BJ (cell line): ENCODE measurements around the gene BANP. TPM values are rescaled to one million over a fixed set of nuclear protein-coding genes. Genes with fewer than 3 reads are reported as not detected.
"Not testable (repeated sequence)": the region's sequence is repeated elsewhere in the genome, so short reads cannot be mapped to it uniquely, and the experiment has no call there.

ENCODE experiments used
- CTCF ChIA-PET: fragments of 350-600 bp; formaldehyde crosslinking; extraction: SDS; loops from one replicate; lab custom pipeline; 2021; ENCODE audit warnings: antibody characterized with exemption, inconsistent platforms; lab: Yijun Ruan, JAX
- POLR2A ChIA-PET: fragments of 300-600 bp; sonication (Branson Sonifier 250); formaldehyde crosslinking; extraction: SDS; loops from one replicate; lab custom pipeline; 2021; ENCODE audit warnings: antibody characterized with exemption; lab: Charles Lee
- DNase-seq: peaks from one replicate; pipeline ENCODE4 v3.0.0-alpha.2; 2011; ENCODE audit warnings: low read depth
- H3K27me3 ChIP-seq: 2 replicates; pipeline ENCODE4 v1.6.0; 2011; ENCODE audit warnings: low read length; ENCODE audit not compliant: control insufficient read depth, insufficient read depth
- H3K36me3 ChIP-seq: 2 replicates; pipeline ENCODE4 v1.5.1; 2011; ENCODE audit warnings: low read length; ENCODE audit not compliant: control insufficient read depth, insufficient read depth
- H3K4me3 ChIP-seq: 2 replicates; pipeline ENCODE4 v1.5.1; 2011; ENCODE audit warnings: low read depth, mild to moderate bottlenecking, control low read depth, low read length
- polyA plus RNA-seq: library from polyadenylated mRNA; depleted of rRNA; stranded (reverse); fragments of >200 nt; gene quantifications from 2 replicates; pipeline ENCODE4 v1.2.3, GENCODE V29; 2011
- TF ChIP-seq, protein P1 (sequence below): IDR thresholded peaks from 2 replicates; pipeline ENCODE4 v1.5.1; 2011; ENCODE audit warnings: low read depth, mild to moderate bottlenecking, control low read depth, inconsistent platforms, low read length, moderate library complexity; ENCODE audit not compliant: insufficient read depth

The BANP gene
- polyA plus RNA-seq, 1 experiment: 16.5 TPM

- Histone ChIP-seq H3K27me3 (no peaks in the 10 kb centered on the region), H3K36me3 (peaks cover 2% of the 10 kb centered on the region; the same call in 1 of the 2 replicates), H3K4me3 (no peak overlapping the region)
- no peak for DNase-seq
- CTCF ChIA-PET: interaction anchor here (1.0 to 2.3 kb wide), 2 partner anchors 13 to 41 kb away, joined by 4 to 9 read pairs; no protein-coding TSS in a partner anchor
- TF ChIP-seq, protein P1, sequence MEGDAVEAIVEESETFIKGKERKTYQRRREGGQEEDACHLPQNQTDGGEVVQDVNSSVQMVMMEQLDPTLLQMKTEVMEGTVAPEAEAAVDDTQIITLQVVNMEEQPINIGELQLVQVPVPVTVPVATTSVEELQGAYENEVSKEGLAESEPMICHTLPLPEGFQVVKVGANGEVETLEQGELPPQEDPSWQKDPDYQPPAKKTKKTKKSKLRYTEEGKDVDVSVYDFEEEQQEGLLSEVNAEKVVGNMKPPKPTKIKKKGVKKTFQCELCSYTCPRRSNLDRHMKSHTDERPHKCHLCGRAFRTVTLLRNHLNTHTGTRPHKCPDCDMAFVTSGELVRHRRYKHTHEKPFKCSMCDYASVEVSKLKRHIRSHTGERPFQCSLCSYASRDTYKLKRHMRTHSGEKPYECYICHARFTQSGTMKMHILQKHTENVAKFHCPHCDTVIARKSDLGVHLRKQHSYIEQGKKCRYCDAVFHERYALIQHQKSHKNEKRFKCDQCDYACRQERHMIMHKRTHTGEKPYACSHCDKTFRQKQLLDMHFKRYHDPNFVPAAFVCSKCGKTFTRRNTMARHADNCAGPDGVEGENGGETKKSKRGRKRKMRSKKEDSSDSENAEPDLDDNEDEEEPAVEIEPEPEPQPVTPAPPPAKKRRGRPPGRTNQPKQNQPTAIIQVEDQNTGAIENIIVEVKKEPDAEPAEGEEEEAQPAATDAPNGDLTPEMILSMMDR: no peak
- POLR2A ChIA-PET: no interaction called here
These were observed 71.1 kb downstream of the BANP start for GRCh38 chr16:88022076-88023042.

DNA sequence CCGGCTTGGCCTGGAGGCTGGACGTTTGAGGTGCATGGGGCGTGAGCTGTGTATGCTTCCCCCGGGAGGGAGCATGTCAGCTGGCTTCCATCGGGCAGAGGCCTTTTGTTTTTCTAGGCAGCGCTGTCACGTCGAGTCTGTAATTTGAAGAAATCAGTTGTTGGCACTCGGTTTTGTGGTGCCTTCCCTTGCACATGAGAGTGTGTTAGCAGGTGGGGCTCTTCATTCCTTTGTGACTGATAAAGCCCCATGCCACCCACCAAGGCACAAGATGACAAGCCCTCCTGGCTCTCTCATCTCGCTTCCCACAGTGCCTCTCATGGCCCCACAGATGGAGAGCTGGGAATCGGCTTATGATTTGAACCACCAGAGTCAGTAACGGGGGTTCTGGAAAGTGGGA, 72.1 kb downstream of the BANP start:
- H3K4me3 ChIP-seq: no peak overlapping the region
- TF ChIP-seq, protein P1: no peak
- H3K27me3 ChIP-seq: no peaks in the 10 kb centered on the region
- no peak for DNase-seq
- ChIA-PET POLR2A (no interaction called here), CTCF (interaction anchor here (0.6 to 2.3 kb wide), 3 partner anchors 14 to 414 kb away, joined by 3 to 9 read pairs (median 4); no protein-coding TSS in a partner anchor)
- peaks cover 4% of the 10 kb centered on the region; the same call in 1 of the 2 replicates for H3K36me3 ChIP-seq

DNA sequence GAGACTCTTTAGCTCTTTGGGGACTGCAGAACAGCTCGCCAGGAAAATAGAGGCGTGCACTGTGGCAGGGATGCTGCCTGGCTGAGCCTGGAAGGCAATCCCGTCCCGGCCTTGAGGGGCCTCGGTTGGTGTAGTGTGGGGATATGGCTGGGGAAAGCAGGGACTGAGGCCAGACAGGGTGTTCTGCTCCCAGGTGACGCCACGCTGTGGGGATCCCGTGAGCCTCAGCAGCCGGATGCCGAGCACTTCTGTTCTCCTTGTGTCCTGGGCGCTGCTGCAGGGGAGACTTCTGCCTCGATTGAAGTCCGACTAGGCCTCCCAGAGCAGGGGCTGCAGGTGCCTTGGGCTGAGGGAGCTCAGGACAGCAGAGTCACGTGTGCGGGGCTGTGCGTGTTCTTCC, 72.6 kb downstream of the BANP start:
- ChIA-PET CTCF (interaction anchor here (0.6 to 2.3 kb wide), 4 partner anchors 10 to 414 kb away, joined by 3 to 9 read pairs (median 4); no protein-coding TSS in a partner anchor), POLR2A (no interaction called here)
- Histone ChIP-seq H3K4me3 (no peak overlapping the region), H3K27me3 (no peaks in the 10 kb centered on the region), H3K36me3 (peaks cover 4% of the 10 kb centered on the region; the same call in 1 of the 2 replicates)
- TF ChIP-seq, protein P1: no peak
- DNase-seq: no peak

DNA sequence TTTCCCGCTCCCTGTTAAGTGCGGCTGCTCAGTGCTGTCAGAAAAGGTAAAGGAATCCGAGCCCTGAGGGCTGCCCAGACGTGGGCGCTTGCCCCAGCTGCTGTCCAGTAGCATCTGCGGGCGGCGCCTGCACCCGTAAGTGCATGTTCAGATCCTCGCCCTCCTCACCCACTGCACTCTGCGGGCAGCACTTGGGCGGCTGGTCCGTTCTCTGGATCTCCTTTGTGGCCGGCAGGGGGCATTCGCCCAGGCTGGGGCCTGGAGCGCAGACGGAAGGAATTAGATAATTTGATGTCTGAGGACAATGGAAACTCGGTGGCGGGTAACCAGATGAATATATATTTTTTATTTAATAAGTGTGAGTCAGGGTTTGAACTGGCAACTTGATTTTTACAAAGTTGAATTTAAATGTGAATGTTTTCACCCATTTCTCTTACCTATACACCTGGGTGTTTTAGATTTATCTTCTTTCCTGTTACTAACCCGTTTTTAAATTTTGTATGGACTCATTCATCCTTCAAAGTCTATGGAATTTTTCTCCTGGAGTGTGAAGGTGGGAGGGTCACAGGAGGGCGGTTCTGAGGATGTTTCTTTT, 73.4 kb downstream of the BANP start:
- CTCF ChIA-PET: interaction anchor here (0.7 to 2.3 kb wide), 6 partner anchors 10 to 413 kb away, joined by 3 to 9 read pairs (median 3); no protein-coding TSS in a partner anchor
- TF ChIP-seq, protein P1: peak; percentile 74
- H3K36me3 ChIP-seq, POLR2A ChIA-PET, H3K27me3 ChIP-seq, H3K4me3 ChIP-seq, DNase-seq: not testable (repeated sequence)

- CTCF ChIA-PET: interaction anchor here (0.7 to 1.3 kb wide), 4 partner anchors 11 to 412 kb away, joined by 3 to 4 read pairs (median 3); no protein-coding TSS in a partner anchor
- H3K36me3 ChIP-seq, H3K4me3 ChIP-seq, H3K27me3 ChIP-seq, POLR2A ChIA-PET: not testable (repeated sequence)
- DNase-seq: peak; percentile 42
- TF ChIP-seq, protein P1: 0 out of 2 replicates have a peak, but pooled peaks have one; percentile 4
These were observed 73.9 kb downstream of the BANP start for GRCh38 chr16:88025086-88025492.

- CTCF ChIA-PET: interaction anchor here (1.3 kb wide), 1 partner anchor 11 kb away, joined by 4 read pairs; no protein-coding TSS in a partner anchor
These were observed 74.8 kb downstream of the BANP start for GRCh38 chr16:88025828-88026555.

More at GRCh38 chr16:88025828-88026555, 74.8 kb downstream of the BANP start:
- H3K4me3 ChIP-seq, H3K27me3 ChIP-seq, POLR2A ChIA-PET, H3K36me3 ChIP-seq, DNase-seq: not testable (repeated sequence)
